HG03571 (cell line): ENCODE results near the gene MCM5.
"Not testable (repeated sequence)": the region's sequence is repeated elsewhere in the genome, so short reads cannot be mapped to it uniquely, and the experiment has no call there.

ENCODE experiments used
- ATAC-seq: cut with Tn5 transposase; IDR thresholded peaks from one replicate; pipeline ENCODE4 v1.9.1; 2021; ENCODE audit not compliant: unreplicated experiment

The MCM5 gene

DNA sequence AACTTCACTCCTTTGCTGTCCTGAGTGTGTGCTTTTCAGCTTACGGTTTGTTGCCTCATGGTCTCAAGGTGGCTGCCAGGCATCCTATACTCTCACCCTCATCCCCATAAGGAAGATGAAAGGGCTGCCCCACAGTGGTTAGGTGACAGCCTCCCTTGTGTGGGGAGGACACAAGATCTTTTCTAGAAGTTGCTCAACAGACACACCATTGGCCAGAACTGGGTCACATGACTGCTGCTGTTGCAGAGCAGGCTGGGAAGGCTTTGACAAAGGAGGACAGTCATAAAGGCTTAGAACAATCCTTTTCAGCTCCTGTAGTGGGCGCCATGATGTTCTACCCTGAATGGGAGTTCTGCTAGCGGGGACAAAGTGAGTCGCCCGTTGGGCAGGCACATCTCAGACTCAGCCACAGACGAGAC lies 71.0 kb downstream of the MCM5 start:
- no peak for ATAC-seq

DNA sequence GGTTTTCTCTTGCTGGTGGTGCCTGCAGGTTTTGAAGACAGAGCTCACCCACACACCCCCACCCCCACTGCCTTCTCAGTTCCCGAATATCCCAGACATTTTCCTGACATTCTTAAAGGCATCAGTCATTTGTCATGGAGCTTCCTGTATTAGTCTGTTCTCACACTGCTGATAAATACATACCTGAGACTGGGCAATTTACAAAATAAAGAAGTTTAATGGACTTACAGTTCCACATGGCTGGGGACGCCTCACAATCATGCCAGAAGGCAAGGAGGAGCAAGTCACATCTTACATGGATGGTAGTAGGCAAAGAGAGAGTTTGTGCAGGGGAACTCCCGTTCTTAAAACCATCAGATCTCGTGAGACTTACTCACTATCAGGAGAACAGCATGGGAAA lies 71.6 kb downstream of the MCM5 start:
- ATAC-seq = not testable (repeated sequence)

GRCh38 chr22:35472488-35472887 lies 72.5 kb downstream of the MCM5 start:
- ATAC-seq = no peak

DNA sequence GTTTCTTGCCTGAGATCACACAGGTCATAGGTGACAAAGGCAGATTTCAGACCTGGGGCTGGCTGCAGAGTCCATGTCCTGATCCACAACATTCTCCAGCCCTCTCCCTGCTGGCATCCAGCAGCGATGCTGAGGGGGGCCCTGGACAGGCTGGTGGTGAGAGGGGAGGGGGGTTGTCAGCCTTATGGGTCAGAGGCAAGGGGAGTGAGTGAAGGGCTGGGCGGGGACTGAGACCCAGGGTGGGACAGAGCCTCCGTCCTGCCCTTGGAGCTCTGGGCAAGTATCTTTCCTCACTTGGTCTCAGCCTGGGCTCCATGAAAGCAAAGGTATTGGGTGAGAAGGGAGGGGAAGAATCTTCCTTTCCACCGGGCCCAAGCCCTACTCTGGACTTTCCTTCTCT lies 74.0 kb downstream of the MCM5 start:
- ATAC-seq = no peak
